Measurements from ENCODE around the gene KCNIP1.

The KCNIP1 gene

GRCh38 chr5:170489199-170489598 lies 14.6 kb upstream of the KCNIP1 start:
- no peaks in the 10 kb centered on the region for H3K36me3 Mint-ChIP-seq

DNA sequence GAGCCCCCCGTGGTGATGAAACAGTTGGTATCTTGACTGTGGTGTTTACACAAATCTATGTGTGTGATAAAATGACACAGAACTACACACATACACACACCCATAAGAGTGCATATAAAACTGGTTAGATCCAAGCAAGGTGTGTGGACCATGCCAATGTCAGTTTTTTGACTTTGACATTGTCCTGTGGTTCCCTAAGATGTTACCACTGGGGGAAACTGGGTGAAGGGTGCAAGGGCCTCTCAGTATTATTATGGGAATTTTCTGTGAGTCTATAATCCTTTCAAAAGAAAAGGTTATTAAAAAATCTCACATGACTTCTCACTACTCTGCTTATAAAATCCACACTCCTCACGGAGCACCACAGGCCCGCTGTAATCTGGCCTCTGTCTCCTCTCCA lies 13.4 kb upstream of the KCNIP1 start:
- Mint-ChIP-seq H3K27me3 (peaks cover 7 to 25% of the 10 kb centered on the region in 2 donors), H3K4me1 (no peaks in the 10 kb centered on the region), H3K4me3 (no peak overlapping the region), H3K9me3 (no peaks in the 10 kb centered on the region), H3K36me3 (no peaks in the 10 kb centered on the region), H3K27ac (no peak overlapping the region)
- ATAC-seq (replicated peaks) (no peak), DNase-seq (no peak)

More at GRCh38 chr5:170489199-170489598, 14.6 kb upstream of the KCNIP1 start:
- no peaks in the 10 kb centered on the region for H3K4me1 Mint-ChIP-seq
- ATAC-seq (replicated peaks) (no peak), DNase-seq (no peak)
- no peak overlapping the region for H3K27ac Mint-ChIP-seq
- no peak overlapping the region for H3K4me3 Mint-ChIP-seq
- H3K9me3 Mint-ChIP-seq, result no peaks in the 10 kb centered on the region
- H3K27me3 Mint-ChIP-seq, result peaks cover 0 to 26% of the 10 kb centered on the region in 2 donors

- peaks cover 16 to 31% of the 10 kb centered on the region in 2 donors for H3K27me3 Mint-ChIP-seq
- no peak for DNase-seq
These were observed 12.3 kb upstream of the KCNIP1 start for GRCh38 chr5:170491479-170491878.

DNA sequence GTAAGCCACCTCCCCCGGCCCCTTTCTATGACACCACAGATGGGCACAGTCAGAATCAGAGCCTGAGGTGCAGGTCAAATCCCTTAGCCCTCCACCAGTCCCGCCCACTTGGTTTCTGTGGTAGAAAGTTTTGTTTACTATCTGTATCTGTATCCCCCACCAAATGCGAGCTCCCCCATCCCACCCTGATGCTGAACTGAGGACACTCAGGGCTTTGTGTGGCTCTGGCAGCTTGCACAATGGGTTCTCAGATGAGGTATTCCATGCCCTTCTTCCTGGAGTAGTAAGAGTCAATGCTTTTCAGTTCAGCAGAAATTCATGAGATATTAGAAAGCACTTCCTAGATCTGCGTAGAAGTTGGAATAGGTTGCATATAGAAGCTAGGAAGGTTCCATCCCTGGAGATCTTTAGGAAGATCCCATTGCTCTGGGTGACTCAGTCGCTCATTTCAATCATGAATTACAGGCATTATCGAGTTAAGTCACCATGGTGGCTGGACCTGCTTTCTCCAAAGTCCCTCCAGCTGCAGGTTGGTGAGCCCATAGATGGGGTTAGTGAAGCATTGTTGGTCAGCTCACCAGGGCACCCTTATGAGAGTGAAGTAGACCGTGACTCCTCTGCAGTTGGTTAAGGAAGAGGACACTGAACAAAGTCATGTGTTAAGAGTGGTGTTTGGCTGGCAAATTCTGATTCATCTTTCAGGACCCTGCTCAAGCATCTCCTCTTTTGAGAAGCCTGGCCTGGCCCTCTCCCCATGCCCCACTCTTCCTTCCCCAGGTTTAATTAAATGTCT lies 10.6 kb upstream of the KCNIP1 start:
- Mint-ChIP-seq H3K9me3 (no peaks in the 10 kb centered on the region), H3K27me3 (peaks cover 22 to 31% of the 10 kb centered on the region in 2 donors), H3K27ac (no peak overlapping the region), H3K4me3 (no peak overlapping the region), H3K36me3 (no peaks in the 10 kb centered on the region), H3K4me1 (no peaks in the 10 kb centered on the region)
- ATAC-seq (replicated peaks), result no peak
- DNase-seq, result no peak

More at GRCh38 chr5:170491479-170491878, 12.3 kb upstream of the KCNIP1 start:
- Mint-ChIP-seq H3K9me3 (no peaks in the 10 kb centered on the region), H3K4me3 (no peak overlapping the region), H3K27ac (no peak overlapping the region), H3K36me3 (no peaks in the 10 kb centered on the region), H3K4me1 (no peaks in the 10 kb centered on the region)
- no peak for ATAC-seq (replicated peaks)

DNA sequence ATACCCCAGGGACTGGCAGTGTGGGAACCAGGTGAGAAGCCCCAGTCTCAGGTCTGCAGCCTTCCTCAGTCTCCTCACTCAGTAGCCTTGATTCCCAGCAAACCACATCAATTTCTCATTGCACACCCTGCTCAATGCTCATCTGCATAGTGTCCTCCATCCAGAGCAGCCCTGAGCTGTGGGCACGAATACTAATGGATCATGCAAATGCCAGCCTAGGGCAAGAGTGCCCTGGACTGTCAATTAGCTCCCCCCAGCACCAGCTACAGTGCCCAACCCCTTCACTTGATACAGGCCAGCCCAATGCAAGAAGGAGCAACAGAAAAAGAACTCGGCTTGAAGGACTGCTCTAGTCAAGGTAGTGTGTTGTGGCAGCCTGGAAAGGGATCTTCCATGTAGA lies 9.8 kb upstream of the KCNIP1 start:
- no peak overlapping the region for H3K4me3 Mint-ChIP-seq
- H3K9me3 Mint-ChIP-seq, result no peaks in the 10 kb centered on the region
- ATAC-seq (replicated peaks), result no peak
- no peak overlapping the region for H3K27ac Mint-ChIP-seq
- peaks cover 22 to 24% of the 10 kb centered on the region in 2 donors for H3K27me3 Mint-ChIP-seq
- H3K36me3 Mint-ChIP-seq, result no peaks in the 10 kb centered on the region
- no peak for DNase-seq
- no peaks in the 10 kb centered on the region for H3K4me1 Mint-ChIP-seq

DNA sequence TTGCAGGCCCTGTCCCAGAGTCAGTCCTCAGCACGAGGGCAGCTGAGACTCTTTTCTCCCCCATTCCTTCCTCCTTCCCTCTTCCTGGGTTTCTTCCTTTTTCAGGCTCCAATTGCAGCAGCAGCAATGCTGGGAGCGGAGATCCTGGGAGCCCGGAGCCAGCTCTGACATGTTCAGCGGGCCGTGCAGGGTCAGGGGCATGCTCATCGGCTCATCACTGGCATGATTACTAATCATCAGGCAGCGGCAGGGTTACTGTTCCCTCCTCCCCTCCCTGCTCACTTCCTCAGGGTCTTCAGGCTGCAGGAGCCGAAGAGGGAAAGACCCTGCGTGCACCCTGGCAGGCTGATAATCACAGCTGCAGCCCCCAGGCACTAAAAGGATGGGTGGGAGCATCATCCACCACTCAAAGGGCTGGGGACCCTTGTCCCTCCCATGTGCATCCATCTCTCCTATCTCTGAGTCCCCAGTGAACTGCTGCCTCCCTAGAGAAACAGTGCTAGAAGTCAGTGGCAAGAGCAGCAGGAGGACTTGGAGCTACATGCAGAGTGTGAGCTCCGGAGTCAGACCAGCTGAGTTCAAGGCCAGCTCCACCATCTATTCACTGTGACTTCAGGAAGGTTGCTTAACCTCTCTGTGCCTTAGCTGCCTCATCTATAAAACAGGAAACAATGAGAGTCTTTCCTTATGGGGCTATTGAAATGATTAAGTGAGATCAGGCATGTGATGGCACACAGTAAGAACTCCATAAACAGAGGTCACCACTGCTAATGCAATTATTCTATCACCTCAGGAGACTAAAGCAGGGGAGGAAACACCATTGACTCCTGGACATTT lies 7.8 kb upstream of the KCNIP1 start:
- Mint-ChIP-seq H3K4me1 (no peaks in the 10 kb centered on the region), H3K4me3 (no peak overlapping the region), H3K27ac (no peak overlapping the region), H3K27me3 (peaks cover 28 to 35% of the 10 kb centered on the region in 2 donors), H3K36me3 (no peaks in the 10 kb centered on the region), H3K9me3 (peaks cover 4% of the 10 kb centered on the region in 2 donors)
- no peak for ATAC-seq (replicated peaks)
- no peak for DNase-seq

DNA sequence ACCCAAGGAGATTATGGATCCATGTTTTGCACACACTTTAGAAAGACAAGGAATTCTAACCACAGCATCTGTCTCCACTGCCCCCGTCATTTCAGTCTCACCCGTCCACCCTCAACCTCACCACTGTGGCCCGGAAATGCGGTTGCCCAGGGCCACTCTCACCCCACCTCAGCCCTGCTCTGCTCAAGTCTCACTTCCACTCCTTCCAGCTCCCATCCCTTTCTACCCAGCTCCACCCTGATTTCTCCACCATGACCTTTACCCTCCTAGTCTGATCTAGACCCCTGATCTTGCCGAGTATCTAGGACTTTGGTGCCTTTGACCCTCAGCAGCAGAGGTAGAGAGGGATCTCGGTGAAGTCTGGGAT lies 7.2 kb upstream of the KCNIP1 start:
- no peak overlapping the region for H3K4me3 Mint-ChIP-seq
- no peak for DNase-seq
- H3K27me3 Mint-ChIP-seq, result peaks cover 31 to 38% of the 10 kb centered on the region in 2 donors
- H3K4me1 Mint-ChIP-seq, result no peaks in the 10 kb centered on the region
- ATAC-seq (replicated peaks), result no peak
- no peaks in the 10 kb centered on the region for H3K36me3 Mint-ChIP-seq
- no peak overlapping the region for H3K27ac Mint-ChIP-seq
- H3K9me3 Mint-ChIP-seq, result peaks cover 4% of the 10 kb centered on the region in 2 donors

- H3K27ac Mint-ChIP-seq, result no peak overlapping the region
- no peak overlapping the region for H3K4me3 Mint-ChIP-seq
- H3K36me3 Mint-ChIP-seq, result no peaks in the 10 kb centered on the region
- H3K9me3 Mint-ChIP-seq, result peaks cover 4% of the 10 kb centered on the region in 2 donors
- H3K4me1 Mint-ChIP-seq, result no peaks in the 10 kb centered on the region
- ATAC-seq (replicated peaks) (no peak), DNase-seq (no peak)
- H3K27me3 Mint-ChIP-seq, result peaks cover 39 to 46% of the 10 kb centered on the region in 2 donors
These were observed 6.3 kb upstream of the KCNIP1 start for GRCh38 chr5:170497311-170498038.

- H3K36me3 Mint-ChIP-seq, result no peaks in the 10 kb centered on the region
- H3K27me3 Mint-ChIP-seq, result peaks cover 40 to 58% of the 10 kb centered on the region in 2 donors
- peaks cover 0 to 1% of the 10 kb centered on the region in 2 donors for H3K4me1 Mint-ChIP-seq
- DNase-seq (no peak), ATAC-seq (replicated peaks) (no peak)
- H3K4me3 Mint-ChIP-seq, result no peak overlapping the region
- H3K27ac Mint-ChIP-seq, result no peak overlapping the region
- H3K9me3 Mint-ChIP-seq, result peaks cover 4% of the 10 kb centered on the region in 2 donors
These were observed 4.9 kb upstream of the KCNIP1 start for GRCh38 chr5:170498811-170499351.

- Mint-ChIP-seq H3K9me3 (peaks cover 4% of the 10 kb centered on the region in 2 donors), H3K36me3 (no peaks in the 10 kb centered on the region), H3K27me3 (peaks cover 40 to 59% of the 10 kb centered on the region in 2 donors), H3K4me3 (no peak overlapping the region), H3K4me1 (peaks cover 0 to 1% of the 10 kb centered on the region in 2 donors), H3K27ac (no peak overlapping the region)
- ATAC-seq (replicated peaks) (no peak), DNase-seq (no peak)
These were observed 4.2 kb upstream of the KCNIP1 start for GRCh38 chr5:170499621-170500020.

- no peak overlapping the region for H3K4me3 Mint-ChIP-seq
- peaks cover 4% of the 10 kb centered on the region in 2 donors for H3K9me3 Mint-ChIP-seq
- no peaks in the 10 kb centered on the region for H3K36me3 Mint-ChIP-seq
- H3K4me1 Mint-ChIP-seq, result peaks cover 0 to 1% of the 10 kb centered on the region in 2 donors
- ATAC-seq (replicated peaks) (no peak), DNase-seq (no peak)
- no peak overlapping the region for H3K27ac Mint-ChIP-seq
- peaks cover 40 to 60% of the 10 kb centered on the region in 2 donors for H3K27me3 Mint-ChIP-seq
These were observed 2.5 kb upstream of the KCNIP1 start for GRCh38 chr5:170501361-170501760.

- Mint-ChIP-seq H3K27me3 (peaks cover 40 to 55% of the 10 kb centered on the region in 2 donors), H3K36me3 (no peaks in the 10 kb centered on the region), H3K4me1 (peaks cover 0 to 1% of the 10 kb centered on the region in 2 donors), H3K27ac (no peak overlapping the region), H3K9me3 (peaks cover 4% of the 10 kb centered on the region in 2 donors), H3K4me3 (no peak overlapping the region)
- ATAC-seq (replicated peaks), result no peak
- DNase-seq, result no peak
These were observed 1.9 kb upstream of the KCNIP1 start for GRCh38 chr5:170501931-170502330.

DNA sequence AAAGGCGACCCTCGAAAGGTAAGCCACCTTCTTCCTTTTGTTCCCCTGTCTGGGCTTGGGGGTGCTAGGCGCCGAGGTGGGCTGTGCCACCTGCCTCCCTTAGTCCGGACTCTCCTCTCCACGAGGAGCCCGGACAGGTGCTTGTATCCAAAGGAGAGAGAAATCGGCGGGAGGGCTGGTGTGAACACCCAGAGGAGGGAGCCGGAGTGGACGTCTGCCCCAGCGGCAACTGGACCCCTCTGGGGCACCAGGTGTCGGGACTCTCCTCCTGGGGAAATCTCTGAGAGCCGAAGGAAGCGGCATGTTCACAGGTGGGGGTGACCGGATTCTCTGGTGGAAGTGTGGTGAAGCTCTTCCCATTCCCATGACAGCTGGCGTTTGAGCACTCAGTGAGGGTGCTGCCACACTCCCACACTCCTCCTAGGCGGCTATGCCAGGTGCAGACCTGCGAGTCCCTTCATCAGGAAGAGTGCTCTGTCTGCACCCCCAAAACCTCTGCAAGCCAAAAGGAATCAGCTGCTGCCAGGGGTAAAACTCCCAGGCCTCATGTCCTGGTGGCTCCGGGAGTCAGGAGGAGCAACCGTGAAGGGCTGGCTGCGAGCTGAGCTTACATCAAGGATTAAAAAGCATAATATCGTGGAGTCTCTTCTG lies 921 bp downstream of the KCNIP1 start:
- DNase-seq (no peak), ATAC-seq (replicated peaks) (no peak)
- Mint-ChIP-seq H3K27me3 (peaks cover 40 to 48% of the 10 kb centered on the region in 2 donors), H3K27ac (no peak overlapping the region), H3K36me3 (no peaks in the 10 kb centered on the region), H3K4me1 (peaks cover 0 to 1% of the 10 kb centered on the region in 2 donors), H3K9me3 (peaks cover 3 to 4% of the 10 kb centered on the region in 2 donors), H3K4me3 (no peak overlapping the region)

Data from stimulated activated naive B cell treated with anti-CD40 and anti-IgM and Interleukin-4, amounts not matched to agents 10 μg/mL and 1 μg/mL and 100 μg/mL, for 72 hours (primary cell).